NCI-H2107 treated with DMSO at 0.1 percent for 48 hours (cell line): ENCODE measurements around the gene GATA6.
"Not testable (repeated sequence)": the region's sequence is repeated elsewhere in the genome, so short reads cannot be mapped to it uniquely, and the experiment has no call there.

ENCODE experiments used
- DNase-seq: peaks from one replicate; lab custom pipeline; 2025; ENCODE audit not compliant: unreplicated experiment; lab: John Stamatoyannopoulos, UW

GATA6 gene

DNA sequence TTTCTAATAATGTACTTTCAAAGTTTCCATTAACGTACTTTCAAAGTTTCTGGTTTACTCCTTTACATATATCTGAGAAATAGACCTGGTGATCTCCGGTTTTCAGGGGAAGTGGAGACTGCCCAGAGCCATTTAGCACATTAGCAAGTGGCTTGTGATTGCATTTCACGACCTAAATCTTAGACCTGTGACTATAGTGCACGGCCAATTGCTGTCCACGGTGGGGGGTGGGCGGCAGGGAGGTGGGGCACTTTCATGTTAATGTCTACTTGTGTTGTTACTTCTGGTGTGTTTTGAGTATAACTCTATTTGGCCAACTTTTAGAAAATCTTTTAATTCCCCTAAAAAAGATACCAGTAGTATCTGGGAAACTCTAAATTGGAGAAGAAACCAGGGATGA, 11.3 kb downstream of the GATA6 start:
- no peak for DNase-seq

DNA sequence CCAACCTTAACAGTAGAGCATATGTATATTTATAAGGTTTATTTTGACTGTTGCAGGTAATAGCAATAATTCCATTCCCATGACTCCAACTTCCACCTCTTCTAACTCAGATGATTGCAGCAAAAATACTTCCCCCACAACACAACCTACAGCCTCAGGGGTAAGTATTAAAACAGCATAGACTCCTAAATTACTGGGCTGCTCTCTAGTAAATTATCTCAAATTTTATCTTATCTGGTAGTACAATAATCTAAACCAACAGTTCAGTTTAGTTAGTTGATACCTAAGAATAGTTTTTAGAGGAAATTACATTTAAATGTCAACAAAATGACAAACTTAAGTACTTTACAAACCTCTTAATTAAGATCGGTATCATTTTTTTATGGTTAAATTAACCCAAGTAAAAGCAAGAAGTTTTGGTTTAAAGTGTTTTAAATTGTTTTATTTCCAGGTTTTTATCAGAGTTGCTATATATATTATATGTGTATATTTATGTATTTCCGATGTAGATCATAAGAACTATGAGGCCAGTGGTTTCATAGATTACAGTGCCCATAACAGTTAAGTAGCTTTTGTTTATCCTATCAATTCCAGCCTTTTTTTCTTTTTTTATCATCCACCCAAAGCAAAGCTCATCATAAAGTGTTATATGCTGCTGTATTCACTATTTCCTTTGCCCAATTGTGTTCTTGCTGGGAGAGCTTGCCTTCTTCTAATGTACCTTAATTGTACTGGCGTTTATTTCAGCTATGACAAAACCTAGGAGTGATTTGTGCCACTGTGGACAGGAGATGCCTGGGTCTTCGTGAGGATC, 13.7 kb downstream of the GATA6 start:
- no peak for DNase-seq

DNA sequence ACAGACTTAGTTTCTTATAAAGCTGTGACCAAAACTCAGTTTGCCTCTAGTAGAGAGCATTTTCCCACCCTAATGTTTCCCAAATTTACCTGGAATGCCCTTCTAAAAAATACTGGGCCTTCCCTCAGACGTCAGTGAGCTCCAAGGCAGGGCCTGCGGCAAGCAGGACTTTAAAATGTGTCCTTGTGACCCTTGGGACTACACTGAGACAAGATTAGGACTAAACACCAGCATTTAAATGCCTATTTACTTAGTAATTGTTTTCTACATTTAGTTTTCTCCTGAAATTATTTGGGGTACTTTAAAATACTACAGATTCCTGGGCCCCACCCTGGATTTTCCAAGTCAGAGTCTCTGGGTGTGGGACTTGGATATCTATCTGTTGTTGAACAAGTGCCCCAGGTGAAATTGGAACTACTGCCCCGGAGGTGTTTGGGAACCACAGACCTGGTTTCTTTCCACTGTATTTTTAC, 14.3 kb downstream of the GATA6 start:
- no peak for DNase-seq

DNA sequence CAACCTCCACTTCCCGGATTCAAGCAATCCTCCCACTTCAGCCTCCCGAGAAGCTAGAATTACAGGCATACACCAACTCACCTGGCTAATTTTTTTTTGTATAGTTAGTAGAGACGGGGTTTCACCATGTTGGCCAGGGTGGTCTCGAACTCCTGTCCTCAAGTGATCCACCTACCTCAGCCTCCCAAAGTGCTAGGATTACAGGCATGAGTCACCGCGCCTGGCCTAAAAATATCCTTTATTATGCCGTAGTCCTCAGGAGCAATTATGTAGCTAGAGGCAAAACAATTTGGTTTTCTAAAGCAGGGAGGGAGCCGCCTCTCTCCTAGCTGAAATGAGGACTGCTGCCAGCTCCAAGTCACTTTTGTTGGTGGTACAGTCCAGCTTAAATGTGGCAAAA, 15.2 kb downstream of the GATA6 start:
- not testable (repeated sequence) for DNase-seq

DNA sequence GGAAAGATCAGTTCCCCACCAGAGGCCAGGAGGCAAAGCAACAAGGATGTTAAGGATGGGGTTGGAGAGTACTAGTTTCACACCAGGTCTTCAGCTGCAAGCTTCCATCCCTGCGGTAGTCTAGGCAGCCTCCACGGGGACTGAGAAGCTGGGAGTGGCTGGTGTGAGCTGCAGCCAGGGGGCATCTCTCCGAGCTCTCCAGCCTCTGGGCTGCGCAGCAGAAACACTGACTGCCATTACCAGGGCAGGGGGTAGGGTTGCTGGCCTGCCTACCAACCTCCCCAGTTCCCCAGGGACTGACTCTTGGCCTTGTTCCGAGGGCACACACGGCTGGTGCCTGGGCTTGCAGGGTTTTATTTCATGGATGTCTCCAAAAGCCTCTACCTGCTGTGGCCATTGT, 15.9 kb downstream of the GATA6 start:
- no peak for DNase-seq

DNA sequence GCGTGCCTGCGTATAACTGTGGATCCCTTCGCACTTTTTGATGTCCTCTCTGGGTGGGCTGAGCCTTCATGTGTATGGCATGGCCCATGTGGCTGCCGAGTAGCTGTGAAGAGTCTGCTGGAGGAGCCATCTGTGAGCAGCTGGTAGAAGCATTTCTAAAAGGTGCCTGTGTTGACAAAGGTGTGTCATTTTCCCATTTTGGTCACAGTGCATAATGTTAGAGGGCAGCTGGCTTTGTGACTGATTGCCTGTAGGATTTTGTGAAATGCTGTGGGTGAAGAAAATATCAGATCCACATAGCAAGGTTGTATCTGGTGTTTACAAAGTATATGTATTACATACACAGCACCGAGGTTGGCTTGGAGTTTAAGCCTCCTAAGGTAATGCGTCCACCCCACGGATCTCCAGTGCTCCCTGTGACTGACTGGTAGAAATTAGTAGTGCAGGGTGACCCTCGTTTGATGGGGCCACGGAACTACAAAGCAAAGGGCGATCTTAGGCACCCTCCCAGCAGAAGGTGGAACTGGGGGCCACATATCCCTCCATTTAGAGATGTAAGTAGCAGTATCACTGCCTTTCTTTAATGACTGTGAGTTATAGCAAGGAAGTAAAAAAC, 16.5 kb downstream of the GATA6 start:
- DNase-seq, result no peak

DNA sequence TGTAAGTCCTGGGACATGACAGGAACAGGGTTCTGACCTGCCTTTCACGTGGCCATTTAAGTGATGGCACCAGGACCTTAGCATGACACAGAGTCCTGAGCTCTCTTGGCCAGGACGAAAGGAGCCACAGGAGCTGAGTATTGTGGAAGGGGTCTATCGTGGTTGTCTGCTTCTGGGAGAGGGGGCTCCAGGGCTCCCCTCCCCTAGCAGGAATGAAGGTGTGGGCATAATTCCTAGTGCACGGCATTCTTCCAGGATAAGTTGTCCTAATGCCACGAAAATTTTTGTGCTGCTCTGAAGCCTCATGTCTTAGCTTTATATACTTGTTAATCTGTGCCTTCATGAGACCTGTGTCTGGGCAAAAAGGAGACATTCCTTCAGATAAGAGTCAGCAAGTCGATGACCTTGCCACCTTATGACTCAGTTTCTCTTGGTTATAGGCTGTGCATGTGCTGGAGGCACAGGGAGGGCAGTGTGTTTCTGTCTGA, 17.1 kb downstream of the GATA6 start:
- DNase-seq, result no peak

DNA sequence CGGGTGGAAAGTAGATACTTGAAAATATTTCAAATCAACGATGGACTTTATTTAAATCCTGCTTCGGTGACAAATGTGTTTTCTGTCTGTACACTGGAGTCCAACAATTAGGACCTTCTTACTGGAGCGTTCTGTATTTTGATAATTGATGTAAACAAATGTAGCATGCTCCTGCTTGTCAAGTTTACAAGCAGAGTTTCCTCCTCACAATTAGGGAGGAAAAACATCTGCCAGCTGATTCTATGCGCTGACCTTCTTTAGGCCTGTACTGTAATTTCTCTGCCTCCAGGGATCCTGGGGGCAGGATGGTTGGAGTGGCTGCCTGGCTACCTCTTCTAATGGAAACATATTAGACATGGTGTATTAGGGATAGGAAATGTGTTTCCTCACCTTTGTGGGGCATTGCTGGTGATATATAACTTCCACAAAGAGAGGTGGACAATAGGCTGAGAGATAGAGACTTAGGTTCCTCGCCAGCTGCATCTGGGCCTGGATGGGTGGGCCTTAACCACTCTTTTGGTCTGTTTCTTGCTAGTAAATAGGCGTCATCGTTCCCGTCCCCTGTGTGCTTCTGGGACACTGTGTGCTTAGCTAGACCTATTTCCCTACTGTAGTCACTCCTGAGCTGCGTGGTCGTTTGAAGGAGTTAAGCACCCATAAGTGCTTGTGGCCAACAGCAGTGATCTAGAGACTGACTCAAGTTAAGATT, 19.3 kb downstream of the GATA6 start:
- DNase-seq, result no peak

DNA sequence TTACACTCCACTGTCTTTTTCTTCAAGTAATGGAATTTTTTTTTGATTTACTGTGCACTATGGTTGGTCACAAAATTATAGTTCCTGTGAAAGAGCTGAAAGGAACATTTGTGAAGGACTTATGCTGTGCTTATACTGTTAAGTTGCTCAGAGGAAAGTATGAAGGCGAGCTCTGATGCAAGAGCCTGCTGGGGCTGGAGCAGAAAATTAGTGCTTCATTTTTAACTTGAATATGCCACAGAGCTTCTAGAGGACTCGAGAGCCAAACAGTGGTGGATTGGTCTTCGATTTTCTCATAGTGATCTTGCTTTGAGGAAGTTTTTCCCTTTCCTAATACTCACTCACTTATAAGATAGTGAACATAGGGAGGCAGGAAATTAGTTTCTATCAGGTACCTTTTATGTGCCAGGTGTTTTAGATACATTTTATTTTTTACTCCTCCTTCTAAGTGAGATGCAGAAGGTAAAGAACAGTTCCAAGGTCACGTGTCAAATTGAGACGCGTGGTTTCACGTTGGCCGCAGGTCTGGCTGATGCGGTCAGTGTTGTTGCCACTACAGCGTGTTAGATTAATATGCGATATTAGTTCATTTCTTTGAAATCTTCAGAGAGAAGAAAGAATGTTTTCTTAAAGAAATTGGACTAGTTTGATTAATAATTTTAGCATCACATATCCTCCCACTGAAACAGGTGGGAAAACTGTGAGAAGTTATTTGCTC, 20.2 kb downstream of the GATA6 start:
- no peak for DNase-seq

DNA sequence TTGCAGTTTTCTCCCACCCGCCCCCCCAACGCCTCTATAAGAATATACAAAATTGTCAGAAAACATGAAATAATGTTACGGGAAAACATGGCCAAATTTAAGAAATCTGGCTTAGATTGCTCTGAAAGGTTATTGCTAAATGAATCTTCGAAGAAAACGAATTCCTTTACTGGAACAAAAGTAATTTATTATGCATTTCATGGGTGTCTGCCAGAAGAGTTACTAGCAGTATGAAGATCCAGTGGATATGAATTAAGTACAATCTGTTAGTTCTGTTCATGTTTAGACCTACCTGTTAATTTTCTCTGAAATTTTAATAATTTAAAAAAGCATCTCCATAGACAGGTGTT, 21.9 kb downstream of the GATA6 start:
- no peak for DNase-seq

DNA sequence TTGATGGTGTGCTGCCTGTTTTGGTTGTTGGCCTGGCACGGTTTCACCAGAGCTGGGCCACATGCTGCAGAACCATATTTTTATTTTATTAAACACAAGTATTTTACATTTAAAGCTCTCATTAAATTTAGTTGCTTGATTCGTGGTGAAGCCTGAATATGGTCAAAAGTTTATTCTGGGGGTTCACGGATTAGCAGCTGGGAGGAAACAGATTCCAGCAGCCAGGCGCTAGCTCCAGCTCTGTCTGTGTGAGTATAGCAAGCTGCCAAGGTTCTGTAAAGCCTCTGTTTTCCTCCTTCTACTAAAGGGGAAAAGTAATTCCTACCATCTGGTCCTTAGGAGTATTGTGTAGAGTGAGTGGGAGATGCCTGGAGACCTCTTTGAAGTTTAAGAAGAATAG, 22.5 kb downstream of the GATA6 start:
- no peak for DNase-seq

DNA sequence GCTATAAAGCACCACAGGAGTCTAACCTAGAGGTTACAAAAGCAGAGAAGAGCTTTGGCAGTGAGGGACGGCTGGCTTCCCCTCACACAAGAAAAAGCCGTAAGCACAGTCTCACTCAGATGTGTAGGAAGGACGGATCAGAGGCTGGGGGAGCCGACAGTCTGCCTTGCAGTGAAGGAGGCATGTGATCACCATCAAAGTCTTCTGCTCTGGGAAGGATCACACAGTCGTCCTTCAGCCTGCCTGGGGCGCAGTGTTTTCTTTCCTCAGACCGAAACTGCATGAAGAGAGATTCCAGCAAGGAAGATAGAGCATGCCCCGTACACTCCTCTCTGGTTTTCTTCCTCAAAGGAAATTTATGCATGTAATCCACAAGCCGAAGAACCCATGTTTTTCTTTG, 24.1 kb downstream of the GATA6 start:
- no peak for DNase-seq

DNA sequence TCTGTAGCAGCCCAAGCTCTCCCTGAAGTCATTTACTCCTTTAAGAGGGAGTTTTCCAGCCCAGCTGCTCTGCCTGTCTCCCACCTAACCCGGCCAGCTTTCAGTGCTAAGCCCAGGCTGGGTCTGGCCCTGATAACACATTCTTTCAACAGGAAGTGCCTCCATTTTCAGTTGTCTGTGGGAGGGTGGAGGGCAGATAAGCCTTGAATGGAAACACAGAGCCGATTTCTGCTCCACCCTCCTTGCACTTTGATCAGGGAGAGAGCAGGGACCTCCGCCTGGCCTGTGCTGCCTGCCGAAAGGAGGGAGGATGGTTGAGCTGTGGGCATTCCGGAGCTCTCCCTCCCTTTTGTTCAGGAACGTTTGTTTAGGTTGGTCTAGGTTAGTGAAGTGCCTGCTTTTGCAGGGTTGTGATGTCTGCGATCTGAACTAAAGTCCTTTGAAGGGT, 24.8 kb downstream of the GATA6 start:
- no peak for DNase-seq

DNA sequence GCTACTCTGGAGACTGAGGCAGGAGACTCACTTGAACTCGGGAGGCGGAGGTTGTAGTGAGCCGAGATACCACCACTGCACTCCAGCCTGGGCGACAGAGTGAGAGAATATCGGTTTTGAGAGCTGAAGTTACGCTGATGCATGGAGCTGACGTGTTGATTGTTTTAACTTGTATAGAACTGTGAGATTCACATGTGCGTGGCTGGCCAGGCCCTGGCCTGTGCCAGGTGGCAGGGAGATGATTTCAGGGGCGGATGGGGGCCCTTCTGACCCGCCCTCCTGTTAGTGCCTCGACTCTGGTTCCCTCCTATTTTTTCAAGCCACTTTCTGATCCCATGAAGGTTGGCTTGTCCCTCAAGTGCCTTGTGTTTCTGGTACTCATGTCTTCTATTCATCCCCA, 25.7 kb downstream of the GATA6 start:
- DNase-seq, result no peak

DNA sequence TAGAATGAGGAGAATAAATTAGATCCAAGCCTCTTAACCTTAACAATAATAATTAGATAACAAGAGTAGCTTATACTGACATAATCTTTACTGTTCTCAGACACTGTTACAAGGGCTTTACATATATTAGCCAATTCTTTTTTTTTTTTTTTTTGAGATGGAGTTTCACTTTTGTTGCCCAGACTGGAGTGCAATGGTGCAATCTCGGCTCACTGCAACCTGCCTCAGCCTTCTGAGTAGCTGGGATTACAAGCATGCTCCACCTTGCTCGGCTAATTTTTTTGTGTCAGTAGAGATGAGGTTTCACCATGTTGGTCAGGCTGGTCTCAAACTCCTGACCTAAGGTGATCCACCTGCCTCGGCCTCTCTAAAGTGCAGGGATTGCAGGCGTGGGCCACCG, 27.6 kb downstream of the GATA6 start:
- DNase-seq, result not testable (repeated sequence)

DNA sequence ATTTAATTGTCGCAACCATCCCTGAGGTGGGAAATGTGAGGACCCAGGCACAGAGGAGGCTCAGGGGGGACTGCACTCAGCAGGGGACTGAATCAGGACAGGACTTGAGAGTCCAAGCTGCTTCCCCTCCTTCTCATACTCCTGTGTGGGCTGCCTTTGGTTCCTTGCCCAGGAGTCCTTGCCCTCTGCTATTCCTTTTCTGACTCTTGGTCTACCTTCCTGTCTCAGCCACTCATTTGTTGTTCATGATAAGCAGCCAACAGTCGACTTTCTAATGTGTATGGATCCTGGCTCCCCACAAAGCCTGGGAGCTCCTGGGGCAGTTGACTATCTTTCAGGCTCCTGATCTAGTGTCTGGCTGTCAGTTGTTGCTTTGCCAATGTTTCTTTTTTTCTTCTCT, 28.3 kb downstream of the GATA6 start:
- no peak for DNase-seq

DNA sequence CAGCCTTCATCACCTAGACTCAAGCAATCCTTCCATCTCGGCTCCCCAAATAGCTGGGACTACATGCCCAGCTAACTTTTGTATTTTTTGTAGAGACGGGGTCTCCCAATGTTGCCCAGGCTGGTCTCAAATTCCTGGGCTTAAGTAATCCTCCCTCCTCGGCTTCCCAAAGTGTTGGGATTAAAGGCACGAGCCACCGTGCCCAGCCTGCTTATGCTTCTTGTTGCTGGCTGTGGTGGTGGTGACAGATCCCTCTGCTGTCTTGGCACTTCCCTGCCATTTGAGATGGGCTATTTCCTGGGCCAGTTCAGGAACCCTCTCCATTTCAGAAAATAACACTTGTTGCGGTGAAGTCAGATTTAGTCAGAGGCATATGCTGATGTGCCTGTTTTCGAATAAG, 28.8 kb downstream of the GATA6 start:
- DNase-seq, result no peak

DNA sequence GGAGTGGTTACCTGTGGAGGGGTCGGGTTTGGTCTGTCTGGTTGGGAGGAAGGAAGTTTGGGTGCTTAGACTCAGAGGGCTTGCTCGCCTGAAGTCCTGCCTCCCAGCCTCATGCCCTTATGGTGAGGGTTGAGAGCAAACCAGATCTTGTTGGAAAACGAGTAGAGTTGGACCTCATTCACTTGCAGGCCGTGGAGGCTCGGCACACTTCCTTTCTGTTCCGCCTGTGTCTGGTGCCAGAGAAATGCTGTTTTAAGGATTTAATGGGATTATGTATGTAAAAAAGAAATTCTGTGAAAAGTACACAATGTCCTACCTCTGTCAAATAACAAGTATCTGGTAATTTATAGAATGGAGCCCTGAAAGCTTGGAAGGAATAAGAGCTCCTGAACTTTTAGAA, 29.6 kb downstream of the GATA6 start:
- no peak for DNase-seq

DNA sequence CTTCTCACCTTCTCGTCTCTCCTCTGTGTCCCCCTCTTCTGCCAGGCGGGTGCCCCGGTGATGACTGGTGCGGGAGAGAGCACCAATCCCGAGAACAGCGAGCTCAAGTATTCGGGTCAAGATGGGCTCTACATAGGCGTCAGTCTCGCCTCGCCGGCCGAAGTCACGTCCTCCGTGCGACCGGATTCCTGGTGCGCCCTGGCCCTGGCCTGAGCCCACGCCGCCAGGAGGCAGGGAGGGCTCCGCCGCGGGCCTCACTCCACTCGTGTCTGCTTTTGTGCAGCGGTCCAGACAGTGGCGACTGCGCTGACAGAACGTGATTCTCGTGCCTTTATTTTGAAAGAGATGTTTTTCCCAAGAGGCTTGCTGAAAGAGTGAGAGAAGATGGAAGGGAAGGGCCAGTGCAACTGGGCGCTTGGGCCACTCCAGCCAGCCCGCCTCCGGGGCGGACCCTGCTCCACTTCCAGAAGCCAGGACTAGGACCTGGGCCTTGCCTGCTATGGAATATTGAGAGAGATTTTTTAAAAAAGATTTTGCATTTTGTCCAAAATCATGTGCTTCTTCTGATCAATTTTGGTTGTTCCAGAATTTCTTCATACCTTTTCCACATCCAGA, 31.3 kb downstream of the GATA6 start:
- DNase-seq, result no peak

DNA sequence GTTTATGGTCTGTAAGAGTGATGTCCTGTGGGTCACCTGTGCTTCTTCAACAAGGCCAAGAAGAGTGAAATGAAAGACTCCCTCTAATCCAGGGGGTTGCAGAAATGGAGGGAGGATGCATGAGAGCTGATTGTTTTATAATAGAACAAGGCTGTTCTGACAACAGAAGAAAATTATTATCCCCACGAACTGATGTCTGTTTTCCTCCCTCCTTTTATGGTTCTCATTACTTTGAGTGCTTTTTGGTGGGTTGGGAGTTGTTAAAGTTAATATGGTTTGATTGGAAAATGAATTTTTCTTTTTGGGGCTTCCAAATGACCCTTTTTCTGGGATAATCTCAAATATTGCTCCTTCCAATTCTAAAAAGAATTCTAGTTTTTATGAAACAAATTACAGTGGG, 33.6 kb downstream of the GATA6 start:
- DNase-seq, result no peak
